GM10266 (cell line): ENCODE data around the gene MSANTD2.

Experiments used
- DNase-seq: peaks from one replicate; pipeline ENCODE4 v3.0.0; 2012; ENCODE audit errors: extremely low spot score
- TF ChIP-seq, protein P1 (sequence below): IDR thresholded peaks from 2 replicates; pipeline ENCODE4 v1.5.1; 2012; ENCODE audit warnings: mild to moderate bottlenecking, low read depth; ENCODE audit not compliant: control insufficient read depth, insufficient read depth; ENCODE audit errors: missing control alignments

MSANTD2 gene

DNA sequence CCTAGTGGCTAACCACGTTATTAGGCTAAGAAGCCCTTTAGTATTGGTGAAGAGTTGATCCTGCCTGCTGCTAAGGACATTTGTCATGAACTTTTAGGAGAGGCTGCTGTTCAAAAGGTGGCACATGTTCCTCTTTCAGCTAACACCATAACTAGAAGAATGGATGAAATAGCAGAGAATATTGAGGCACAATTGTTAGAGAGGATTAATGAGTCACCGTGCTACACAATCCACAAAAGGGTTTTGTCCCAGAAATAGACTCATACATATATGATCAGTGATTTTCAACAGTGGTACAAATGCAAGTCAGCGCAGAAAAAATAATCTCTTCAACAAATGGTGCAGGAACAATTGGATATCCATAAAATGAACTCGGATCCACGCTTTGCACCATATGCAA is 7.0 kb upstream of the MSANTD2 start:
- DNase-seq, result no peak
- TF ChIP-seq, protein P1, sequence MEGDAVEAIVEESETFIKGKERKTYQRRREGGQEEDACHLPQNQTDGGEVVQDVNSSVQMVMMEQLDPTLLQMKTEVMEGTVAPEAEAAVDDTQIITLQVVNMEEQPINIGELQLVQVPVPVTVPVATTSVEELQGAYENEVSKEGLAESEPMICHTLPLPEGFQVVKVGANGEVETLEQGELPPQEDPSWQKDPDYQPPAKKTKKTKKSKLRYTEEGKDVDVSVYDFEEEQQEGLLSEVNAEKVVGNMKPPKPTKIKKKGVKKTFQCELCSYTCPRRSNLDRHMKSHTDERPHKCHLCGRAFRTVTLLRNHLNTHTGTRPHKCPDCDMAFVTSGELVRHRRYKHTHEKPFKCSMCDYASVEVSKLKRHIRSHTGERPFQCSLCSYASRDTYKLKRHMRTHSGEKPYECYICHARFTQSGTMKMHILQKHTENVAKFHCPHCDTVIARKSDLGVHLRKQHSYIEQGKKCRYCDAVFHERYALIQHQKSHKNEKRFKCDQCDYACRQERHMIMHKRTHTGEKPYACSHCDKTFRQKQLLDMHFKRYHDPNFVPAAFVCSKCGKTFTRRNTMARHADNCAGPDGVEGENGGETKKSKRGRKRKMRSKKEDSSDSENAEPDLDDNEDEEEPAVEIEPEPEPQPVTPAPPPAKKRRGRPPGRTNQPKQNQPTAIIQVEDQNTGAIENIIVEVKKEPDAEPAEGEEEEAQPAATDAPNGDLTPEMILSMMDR, result no peak

GRCh38 chr11:124804884-124805283 is 4.7 kb upstream of the MSANTD2 start:
- DNase-seq, result no peak

GRCh38 chr11:124801636-124802312 is 1.6 kb upstream of the MSANTD2 start:
- TF ChIP-seq, protein P1, result no peak
- no peak for DNase-seq

More at GRCh38 chr11:124804884-124805283, 4.7 kb upstream of the MSANTD2 start:
- TF ChIP-seq, protein P1, result no peak

GRCh38 chr11:124801014-124801413 is 808 bp upstream of the MSANTD2 start:
- DNase-seq, result no peak
- TF ChIP-seq, protein P1, result no peak

DNA sequence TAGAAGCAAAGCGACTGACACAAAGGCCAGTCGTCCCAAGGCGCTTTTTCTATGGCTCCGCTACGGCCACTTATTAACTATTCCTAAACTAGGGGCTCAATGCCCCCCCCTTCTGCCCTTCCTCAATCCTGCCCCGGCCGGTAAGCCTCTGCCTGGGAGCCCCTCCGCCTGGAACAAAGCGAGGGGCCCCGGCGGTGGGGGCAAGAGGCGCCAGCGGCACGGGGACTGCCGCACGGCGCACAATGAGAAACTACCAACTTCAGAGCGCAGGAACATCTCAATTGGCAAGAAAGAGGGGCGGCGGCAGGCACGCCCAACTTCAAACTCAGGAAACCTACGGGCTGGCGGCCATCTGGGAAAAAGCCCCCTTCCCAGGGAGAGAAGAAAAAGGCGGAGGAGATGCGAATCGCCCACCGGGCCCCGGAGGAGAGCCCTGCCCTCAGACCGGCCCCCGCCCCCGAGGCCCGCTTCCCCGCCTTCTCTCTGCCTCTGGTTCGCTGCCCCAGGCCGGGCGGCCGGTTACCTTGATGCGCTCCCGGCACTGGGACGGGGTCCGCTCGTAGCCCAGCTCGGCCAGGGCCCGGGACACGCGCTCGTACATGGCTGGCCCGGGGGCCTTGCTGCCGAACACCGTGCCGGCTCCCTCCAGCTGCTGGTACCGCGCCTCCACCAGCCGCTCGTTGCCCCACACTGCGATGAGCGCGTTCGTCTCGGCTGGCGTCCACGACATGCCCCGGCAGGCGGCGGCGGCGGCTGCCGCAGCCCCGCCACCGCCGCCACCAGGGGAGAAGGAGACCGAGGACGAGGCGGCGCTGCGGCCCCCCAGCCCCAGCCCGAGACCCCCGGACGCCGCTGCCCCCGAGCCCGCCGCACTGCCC is 619 bp downstream of the MSANTD2 start:
- TF ChIP-seq, protein P1, result peak; percentile 8
- peak; percentile 70 for DNase-seq

- TF ChIP-seq, protein P1, result no peak
- peak; percentile 33 for DNase-seq
Measured at GRCh38 chr11:124798991-124799347, 1.2 kb downstream of the MSANTD2 start.

DNA sequence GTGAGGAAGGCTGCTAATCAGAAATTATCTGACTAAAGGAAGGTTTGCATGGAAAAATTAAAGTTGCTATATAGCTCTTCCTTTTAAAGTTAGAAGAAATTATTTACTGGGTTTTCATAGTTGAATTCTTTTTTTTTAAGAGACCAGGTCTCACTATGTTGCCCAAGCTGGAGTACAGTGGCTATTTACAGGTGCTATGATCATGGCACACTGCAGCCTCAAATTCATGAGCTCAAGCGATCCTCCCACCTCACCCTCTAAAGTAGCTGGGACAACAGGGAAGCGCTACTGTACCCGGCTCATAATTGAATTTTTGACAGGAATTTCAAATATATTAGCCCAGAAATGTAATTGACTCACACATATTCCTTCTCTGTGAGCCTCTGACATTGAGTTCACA is 3.9 kb downstream of the MSANTD2 start:
- TF ChIP-seq, protein P1, result no peak
- DNase-seq, result no peak
